ENCODE data around the gene SIGLEC9.

Gene SIGLEC9

DNA sequence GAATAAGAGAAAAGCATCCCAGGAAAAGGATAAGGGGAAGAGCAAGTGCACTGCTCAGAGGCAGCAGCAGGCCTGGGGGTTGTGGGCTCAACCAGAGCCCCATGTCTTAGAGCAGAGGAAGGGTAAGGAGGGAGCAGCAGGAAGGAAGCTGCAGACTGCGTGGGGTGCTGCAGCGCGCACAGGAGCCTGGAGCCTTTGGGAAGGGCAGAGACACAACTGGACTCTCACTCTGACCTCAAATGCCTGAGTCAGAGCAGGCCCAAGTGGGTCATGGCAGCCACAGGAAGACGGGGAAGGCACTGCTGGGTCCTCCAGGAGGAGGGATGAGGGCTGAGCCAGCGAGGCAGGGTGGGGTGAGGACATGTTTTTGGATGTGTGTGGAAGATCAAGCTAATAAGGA, 49.0 kb downstream of the SIGLEC9 start:
- Histone ChIP-seq H3K9me2 (replicated peaks; ENCODE audit: low read depth, low read length) (no peaks in the 10 kb centered on the region), H3K4me1 (ENCODE audit: insufficient read depth, low read length, poor library complexity, severe bottlenecking) (no peaks in the 10 kb centered on the region), H3K4me3 (ENCODE audit: low read length, poor library complexity, severe bottlenecking) (no peak overlapping the region), H3K27me3 (ENCODE audit: insufficient read depth, low read length, poor library complexity, severe bottlenecking) (no peaks in the 10 kb centered on the region), H3K79me2 (ENCODE audit: insufficient read depth, low read length) (no peaks in the 10 kb centered on the region), H2AFZ (ENCODE audit: low read length) (no peak overlapping the region), H3K9me3 (ENCODE audit: insufficient read depth, low read depth, low read length) (no peaks in the 10 kb centered on the region), H4K20me1 (ENCODE audit: insufficient read depth, low read length, poor library complexity, severe bottlenecking) (no peaks in the 10 kb centered on the region), H3F3A (ENCODE audit: low read depth) (no peaks in the 10 kb centered on the region), H3K4me2 (ENCODE audit: low read depth, low read length, poor library complexity, severe bottlenecking) (no peak overlapping the region), H3K9ac (ENCODE audit: low read depth, low read length, poor library complexity, severe bottlenecking) (no peak overlapping the region), H3K36me3 (ENCODE audit: insufficient read depth, low read length) (no peaks in the 10 kb centered on the region)
- TF ChIP-seq, protein P1, sequence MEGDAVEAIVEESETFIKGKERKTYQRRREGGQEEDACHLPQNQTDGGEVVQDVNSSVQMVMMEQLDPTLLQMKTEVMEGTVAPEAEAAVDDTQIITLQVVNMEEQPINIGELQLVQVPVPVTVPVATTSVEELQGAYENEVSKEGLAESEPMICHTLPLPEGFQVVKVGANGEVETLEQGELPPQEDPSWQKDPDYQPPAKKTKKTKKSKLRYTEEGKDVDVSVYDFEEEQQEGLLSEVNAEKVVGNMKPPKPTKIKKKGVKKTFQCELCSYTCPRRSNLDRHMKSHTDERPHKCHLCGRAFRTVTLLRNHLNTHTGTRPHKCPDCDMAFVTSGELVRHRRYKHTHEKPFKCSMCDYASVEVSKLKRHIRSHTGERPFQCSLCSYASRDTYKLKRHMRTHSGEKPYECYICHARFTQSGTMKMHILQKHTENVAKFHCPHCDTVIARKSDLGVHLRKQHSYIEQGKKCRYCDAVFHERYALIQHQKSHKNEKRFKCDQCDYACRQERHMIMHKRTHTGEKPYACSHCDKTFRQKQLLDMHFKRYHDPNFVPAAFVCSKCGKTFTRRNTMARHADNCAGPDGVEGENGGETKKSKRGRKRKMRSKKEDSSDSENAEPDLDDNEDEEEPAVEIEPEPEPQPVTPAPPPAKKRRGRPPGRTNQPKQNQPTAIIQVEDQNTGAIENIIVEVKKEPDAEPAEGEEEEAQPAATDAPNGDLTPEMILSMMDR (conservative IDR thresholded peaks at IDR 0.05; ENCODE audit: low read length) = no peak
- no peak for TF ChIP-seq EZH2phosphoT487 (IDR thresholded peaks at IDR 0.05; ENCODE audit: borderline replicate concordance)

DNA sequence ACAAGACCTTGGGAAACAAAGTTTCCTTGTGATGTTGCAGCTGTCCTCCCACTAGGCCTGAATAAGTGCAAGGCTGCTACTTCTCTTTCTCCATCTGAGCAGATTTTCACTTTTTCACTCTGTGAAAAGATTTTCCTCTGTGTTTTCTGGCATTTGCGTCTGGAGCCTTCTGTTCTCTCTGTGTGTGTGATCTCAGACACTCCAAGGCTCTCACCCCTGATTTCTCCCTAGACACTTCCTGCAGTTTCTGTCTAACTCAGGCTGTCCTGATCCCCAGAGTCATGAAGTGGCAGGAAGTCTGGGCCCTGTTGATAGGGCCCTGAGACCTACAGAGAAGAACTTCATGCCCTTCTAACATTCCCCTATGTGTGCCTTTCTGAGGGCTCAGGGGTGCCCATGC, 54.5 kb downstream of the SIGLEC9 start:
- TF ChIP-seq EZH2phosphoT487 (IDR thresholded peaks at IDR 0.05; ENCODE audit: borderline replicate concordance) = no peak
- TF ChIP-seq, protein P1 (conservative IDR thresholded peaks at IDR 0.05; ENCODE audit: low read length) = no peak
- H3K4me1 ChIP-seq (ENCODE audit: insufficient read depth, low read length, poor library complexity, severe bottlenecking) = no peaks in the 10 kb centered on the region
- H3K4me2 ChIP-seq (ENCODE audit: low read depth, low read length, poor library complexity, severe bottlenecking) = no peak overlapping the region
- no peaks in the 10 kb centered on the region for H3K36me3 ChIP-seq (ENCODE audit: insufficient read depth, low read length)
- H4K20me1 ChIP-seq (ENCODE audit: insufficient read depth, low read length, poor library complexity, severe bottlenecking) = no peaks in the 10 kb centered on the region
- no peaks in the 10 kb centered on the region for H3K79me2 ChIP-seq (ENCODE audit: insufficient read depth, low read length)
- no peak overlapping the region for H3K4me3 ChIP-seq (ENCODE audit: low read length, poor library complexity, severe bottlenecking)
- H3F3A ChIP-seq (ENCODE audit: low read depth) = no peaks in the 10 kb centered on the region
- H3K27me3 ChIP-seq (ENCODE audit: insufficient read depth, low read length, poor library complexity, severe bottlenecking) = no peaks in the 10 kb centered on the region
- no peak overlapping the region for H2AFZ ChIP-seq (ENCODE audit: low read length)
- H3K9me2 ChIP-seq (replicated peaks; ENCODE audit: low read depth, low read length) = no peaks in the 10 kb centered on the region
- H3K9me3 ChIP-seq (ENCODE audit: insufficient read depth, low read depth, low read length) = no peaks in the 10 kb centered on the region
- no peak overlapping the region for H3K9ac ChIP-seq (ENCODE audit: low read depth, low read length, poor library complexity, severe bottlenecking)
